ENCODE data around the gene WDR47.
A peak's percentile ranks its signal among the peaks of the same experiment; 100 is the strongest.
"Not testable (repeated sequence)": the region's sequence is repeated elsewhere in the genome, so short reads cannot be mapped to it uniquely, and the experiment has no call there.

WDR47 gene

DNA sequence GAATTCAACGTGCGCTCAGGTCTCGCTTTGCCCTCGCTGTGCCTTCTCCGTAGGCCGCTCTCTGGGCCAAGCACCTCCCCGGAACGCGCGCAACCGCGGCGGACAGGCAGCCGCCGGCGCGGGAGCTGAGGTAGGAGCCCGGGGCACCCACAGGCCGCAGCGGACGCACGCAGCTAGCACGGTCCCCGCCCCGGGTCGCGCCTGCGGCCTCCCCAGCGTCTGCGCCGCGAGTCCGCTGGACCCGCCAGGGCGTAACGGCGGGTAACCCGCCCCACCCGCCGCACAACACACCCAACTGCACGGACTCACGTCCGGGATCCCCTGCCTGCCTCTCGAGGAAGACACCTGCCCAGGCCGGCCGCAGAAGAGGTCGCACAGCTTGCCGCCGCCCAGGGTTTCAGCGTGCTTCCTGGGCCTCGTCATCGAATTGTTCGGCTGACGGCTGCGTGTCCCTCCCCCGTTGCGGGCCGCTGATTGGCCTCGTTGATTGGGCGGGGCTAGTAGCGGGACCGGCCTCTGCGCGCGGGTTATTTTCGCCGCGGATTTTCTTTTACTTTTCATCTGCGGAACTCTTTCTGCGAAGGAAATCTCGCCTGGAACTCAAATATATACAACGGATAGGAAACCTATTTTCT is 78.7 kb downstream of the WDR47 start, which contains the start of gene CLCC1:
TSS of gene CLCC1 (minus strand) at position 433 of the 635 bp plus-strand sequence. CDS start 13,047 bp downstream, outside the sequence.
- peak; percentile 81 for DNase-seq (ENCODE audit: low read depth, low spot score)

DNA sequence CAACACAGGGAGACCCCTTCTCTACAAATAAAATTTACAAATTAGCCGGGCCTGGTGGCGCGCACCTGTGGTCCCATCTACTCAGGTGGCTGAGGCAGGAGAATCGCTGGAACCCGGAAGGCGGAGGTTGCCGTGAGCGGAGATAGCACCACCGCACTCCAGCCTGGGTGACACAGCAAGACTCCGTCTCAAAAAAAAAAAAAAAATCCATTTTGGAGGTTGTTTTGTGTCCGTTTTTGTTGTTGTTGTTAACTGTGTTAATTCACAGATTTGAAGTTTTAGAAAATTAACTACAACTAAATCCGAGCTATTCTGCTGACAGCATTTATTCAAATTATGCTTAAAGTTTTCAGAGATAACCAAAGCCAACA is 79.2 kb downstream of the WDR47 start:
- no peak for DNase-seq (ENCODE audit: low read depth, low spot score)

DNA sequence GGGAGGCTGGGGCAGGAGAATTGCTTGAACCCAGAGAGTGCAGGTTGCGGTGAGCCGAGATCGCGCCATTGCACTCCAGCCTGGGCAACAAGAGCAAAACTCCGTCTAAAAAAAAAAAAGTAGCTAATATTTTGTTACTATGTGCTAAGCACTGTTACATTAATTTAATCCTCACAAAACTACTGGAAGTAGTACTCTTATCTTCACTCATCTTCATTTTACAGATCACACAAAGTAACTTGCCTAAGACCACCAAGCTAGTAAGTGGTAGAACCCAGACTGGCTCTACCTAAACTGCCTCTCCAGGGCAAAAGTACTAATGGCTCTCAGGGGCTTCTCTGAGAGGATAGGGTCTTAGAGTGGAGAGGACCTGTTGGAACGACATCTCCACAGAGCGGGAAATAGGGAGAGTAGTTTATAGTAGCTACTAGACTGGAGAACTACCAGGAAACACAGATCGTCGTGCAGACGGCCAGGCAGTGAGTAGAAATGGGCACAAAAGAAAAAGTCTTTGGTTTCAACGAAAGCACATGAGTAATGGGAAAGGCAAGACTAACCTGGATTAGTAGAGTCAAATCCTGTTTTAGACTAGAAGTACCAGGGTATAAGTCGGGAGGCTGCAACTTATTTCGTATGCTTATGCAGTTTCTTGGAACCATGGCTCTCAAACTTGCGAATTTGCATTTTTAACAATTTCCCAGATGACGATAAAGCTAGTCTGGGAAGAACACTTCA is 80.0 kb downstream of the WDR47 start:
- no peak for DNase-seq (ENCODE audit: low read depth, low spot score)

DNA sequence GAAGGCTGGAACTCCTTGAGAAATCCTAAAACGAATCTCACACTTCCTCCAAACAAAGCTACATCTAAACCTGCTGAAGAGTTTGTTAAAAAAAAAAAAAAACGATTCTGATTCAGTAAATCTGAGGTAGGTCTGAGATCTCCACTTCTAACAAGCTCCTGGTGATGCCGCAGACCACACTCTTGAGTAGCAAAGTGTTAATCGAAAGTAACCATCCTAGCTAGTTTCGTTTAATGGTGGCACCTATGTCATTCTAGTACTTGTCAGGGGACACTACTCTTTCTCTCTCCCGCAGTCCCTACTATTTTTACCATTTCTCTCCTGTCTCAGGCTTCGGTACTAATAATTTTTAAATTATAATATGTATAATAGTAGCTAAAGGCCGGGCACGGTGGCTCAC is 80.7 kb downstream of the WDR47 start:
- DNase-seq (ENCODE audit: low read depth, low spot score), result no peak

DNA sequence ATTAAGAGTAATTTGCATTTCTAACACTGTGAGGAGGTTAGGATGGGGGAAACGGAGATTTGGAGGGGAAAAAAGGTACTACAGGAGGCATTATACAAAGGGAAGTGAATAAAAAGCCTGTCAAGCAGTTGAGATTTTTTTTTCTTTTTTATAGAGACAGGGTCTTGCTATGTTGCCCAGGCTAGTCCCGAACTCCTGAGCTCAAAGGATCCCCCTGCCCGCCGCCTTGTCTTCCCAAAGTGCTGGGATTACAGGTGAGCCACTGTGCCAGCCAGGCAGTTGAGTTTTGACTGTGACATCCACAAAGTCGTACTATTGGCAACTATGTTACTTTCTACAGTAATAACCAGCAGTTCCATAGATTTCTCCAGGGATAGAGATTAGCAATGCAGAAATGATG is 81.2 kb downstream of the WDR47 start:
- DNase-seq (ENCODE audit: low read depth, low spot score), result no peak

DNA sequence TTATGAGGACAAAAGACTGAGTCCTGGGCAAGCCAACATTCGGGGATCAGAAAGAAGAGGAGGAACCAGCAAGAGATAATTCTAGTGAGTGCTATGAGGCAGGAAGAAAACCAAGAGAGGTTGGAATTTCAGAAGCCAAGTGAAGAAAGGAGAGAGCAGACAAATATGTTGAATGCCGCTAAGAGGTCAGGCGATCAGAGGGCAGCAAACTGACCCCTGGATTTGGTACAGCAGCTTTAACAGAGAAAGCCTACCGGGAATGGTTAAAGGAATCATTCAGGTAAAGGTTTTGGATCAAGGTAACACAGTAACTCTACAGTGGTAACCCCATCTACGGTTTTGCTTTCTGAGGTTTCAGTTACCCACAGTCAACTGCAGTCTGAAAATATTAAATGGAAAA is 84.0 kb downstream of the WDR47 start:
- no peak for DNase-seq (ENCODE audit: low read depth, low spot score)

DNA sequence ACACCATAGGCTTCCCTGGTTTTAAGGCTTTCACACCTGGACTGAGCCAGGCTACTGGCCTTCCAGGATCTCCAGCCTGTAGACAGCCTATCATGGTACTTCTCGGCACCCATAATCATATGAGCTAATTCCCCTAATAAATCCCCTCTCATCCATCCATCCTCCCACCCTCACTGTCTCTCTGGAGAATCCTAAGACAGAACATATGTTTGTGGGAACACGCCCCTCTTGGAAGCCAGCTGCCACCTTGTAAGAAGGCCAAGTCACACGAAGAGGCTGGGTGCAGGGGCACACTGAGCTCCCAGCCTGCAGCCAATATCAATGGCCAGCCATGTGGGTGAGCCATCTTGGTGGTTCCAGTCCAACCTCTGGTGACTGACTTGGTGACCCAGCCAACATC is 86.0 kb downstream of the WDR47 start:
- no peak for DNase-seq (ENCODE audit: low read depth, low spot score)

DNA sequence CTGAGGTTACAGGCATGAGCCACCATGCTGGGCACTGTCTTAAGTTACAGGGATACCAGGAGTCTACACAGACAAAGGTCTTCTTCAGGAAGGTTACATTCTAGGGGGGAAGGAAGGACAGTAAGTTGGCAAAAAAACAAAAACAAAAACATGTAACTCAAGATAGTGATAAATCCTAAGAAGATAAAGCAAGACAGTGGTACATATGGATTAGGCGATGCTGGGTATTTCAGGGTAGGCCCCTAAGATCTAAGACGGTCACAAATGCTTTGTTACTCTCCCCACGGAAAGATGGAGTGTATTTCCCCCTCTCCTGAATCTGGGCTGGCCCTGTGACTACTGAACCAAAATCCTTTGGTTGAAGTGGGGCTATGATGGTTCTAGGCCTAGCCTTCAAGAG is 86.8 kb downstream of the WDR47 start:
- no peak for DNase-seq (ENCODE audit: low read depth, low spot score)

DNA sequence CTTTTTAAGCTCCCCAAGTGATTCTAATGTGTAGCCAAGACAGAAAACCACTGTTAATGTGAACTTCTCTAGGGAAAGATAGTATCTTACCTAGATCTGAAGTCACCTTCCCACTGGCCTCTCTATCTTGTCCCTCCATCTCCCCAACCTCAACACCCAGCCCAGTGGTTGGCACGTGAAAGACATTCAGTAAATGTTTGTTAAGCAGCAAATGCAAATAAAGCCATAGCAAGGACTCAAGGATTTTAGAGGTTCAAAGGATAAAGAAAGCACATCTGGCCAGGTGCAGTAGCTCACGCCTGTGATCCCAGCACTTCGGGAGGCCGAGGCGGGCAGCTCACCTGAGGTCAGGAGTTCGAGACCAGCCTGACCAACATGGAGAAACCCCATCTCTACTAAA is 88.5 kb downstream of the WDR47 start:
- no peak for DNase-seq (ENCODE audit: low read depth, low spot score)

DNA sequence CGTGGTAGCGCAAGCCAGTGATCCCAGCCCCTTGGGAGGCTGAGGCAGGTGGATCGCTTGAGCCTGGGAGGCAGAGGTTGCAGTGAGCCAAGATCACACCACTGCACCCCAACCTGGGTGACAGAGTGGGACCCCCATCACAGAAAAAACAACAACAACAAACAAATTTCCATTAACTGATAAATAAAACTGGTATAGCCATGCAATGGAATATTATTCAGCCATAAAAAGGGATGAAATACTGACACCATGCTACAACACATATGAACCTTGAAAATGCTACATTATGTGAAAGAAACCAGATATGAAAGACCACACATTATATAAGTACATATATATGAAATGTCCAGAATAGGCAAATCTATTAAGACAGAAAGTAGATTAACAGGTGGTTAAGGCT is 90.7 kb downstream of the WDR47 start:
- no peak for DNase-seq (ENCODE audit: low read depth, low spot score)

DNA sequence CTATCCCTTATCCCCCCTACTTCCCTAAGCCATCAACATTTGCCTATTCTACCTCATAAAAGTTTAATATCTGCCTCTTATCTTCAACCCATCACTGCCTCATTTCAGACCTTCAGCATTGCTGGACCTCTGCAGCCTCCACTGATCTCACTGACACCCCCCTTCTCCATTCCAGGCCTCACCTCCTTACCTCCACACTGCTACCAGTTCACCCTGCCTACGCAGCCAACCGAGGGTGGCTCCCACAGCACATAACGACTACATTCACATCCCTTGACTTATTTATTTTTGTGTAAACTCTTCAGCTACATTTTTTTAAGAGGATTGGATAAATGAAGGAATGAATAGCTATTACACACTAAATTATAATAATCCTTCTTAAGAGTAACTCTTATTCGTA is 92.9 kb downstream of the WDR47 start:
- no peak for DNase-seq (ENCODE audit: low read depth, low spot score)

DNA sequence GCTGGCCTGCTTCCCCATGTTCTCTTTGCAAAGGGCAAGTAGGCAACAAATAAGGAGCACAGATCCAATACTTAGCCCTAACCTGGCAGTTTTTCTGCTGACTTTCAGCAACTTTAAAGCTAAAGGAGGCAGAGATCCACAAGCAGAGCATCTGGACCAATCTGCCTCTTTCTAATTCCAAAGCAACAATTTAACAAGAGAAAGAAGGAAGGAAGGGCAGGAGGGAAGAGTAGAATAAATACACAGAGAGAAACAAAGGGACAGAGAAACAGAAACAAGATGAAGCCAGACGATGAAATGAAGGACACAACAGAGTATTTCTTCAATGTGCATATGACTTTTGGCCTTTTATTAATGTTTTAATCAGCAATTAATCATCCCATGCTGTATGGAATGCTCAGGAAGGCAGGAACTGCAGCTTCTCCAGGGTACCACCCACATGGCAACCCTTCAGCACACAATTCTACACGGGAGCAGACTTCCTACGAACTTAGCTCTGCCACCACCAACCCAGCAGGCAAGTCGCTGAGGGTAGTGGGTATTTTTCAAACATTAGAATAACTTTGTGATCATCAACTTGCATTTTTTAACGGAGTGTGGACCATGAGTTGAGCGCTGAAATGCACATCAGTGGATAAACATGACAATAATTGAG is 93.9 kb downstream of the WDR47 start:
- DNase-seq (ENCODE audit: low read depth, low spot score), result no peak

DNA sequence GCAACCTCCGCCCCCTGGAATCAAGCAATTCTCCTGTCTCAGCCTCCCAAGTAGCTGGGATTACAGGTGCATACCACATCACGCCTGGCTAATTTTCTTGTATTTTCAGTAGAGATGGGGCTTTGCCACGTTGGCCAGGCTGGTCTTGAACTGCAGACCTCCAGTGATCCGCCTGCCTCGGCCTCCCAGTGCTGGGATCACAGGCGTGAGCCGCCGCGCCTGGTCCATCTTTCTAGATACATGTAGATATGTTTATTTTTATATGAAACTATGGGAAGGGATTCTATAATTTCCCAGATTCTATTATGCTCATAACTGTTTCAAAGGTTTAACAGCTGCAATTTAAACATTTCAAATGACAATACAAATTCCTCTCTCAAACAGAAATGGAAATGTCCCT is 105.7 kb downstream of the WDR47 start:
- no peak for DNase-seq (ENCODE audit: low read depth, low spot score)

DNA sequence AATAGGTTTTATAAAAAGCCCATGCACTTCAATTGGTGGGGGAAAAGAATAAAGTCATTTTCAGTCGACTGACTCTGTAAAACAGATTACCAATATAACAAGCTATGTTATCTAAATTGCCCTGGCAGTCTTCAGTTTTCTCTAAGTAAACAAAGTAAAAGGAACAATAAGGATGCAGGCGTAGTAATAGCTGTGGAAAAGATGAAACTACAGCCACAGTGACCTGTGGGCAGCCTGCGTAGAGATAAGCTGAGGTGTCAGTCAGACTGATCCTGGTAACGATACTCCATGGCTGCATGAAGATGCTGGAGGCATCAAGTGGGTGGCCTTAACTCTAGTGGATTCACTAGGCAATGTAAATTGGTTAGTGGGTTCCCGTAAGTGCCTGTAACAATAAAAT is 108.0 kb downstream of the WDR47 start:
- DNase-seq (ENCODE audit: low read depth, low spot score), result no peak

DNA sequence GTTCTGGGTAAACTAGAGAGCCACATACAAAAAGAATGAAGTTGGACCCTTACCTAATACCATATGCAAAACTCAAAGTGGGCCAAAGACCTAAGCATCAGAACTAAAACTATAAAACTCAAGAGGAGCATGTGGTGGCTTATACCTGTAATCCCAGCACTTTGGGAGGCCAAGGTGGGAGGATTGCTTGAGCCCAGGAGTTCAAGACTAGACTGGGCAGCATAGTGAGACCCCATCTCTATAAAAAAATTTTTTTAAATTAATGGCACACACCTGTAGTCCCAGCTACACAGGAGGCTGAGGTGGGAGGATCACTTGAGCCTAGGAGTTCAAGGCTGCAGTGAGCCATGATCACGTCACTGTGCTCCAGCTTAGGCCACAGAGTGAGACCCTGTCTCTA is 114.3 kb downstream of the WDR47 start:
- DNase-seq (ENCODE audit: low read depth, low spot score), result not testable (repeated sequence)

DNA sequence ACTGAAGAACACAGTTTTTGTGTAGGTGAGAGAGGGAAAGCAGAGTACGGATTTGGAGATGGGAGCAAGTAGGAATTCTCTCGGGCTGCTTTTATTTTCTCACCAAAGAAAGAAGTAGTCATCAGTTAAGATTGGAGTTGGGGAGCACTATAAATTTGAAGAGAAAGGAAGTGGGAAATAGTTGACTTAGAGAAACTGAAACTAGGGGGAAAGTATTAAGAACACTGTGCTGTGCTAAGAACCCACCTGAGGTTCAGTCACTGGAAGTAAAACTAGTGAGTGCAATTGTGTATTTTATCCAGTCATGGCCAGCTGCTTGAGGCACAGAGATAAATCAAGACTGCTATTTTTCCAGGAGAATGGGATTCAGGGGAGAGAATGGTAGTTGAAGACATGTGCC is 116.0 kb downstream of the WDR47 start:
- DNase-seq (ENCODE audit: low read depth, low spot score), result no peak

Data from activated naive CD8-positive, alpha-beta T cell treated with anti-CD3 and anti-CD28 coated beads, Interleukin-2, amount 50 U/mL, for 16 hours (primary cell).